GM13976 (cell line): ENCODE data around the gene SLCO1C1.

Experiments
- DNase-seq: peaks from one replicate; pipeline ENCODE4 v3.0.0; 2012; ENCODE audit warnings: low spot score
- CTCF ChIP-seq: IDR thresholded peaks from 2 replicates; pipeline ENCODE4 v1.5.1; 2012; ENCODE audit warnings: borderline replicate concordance, mild to moderate bottlenecking; ENCODE audit not compliant: insufficient read depth; ENCODE audit errors: extremely low read depth, missing control alignments, control extremely low read depth
- in situ Hi-C: fragments of 300-500 bp; cut with MboI; formaldehyde crosslinking; loops from one replicate; pipeline ENCODE4 v1.12.0; 2022; ENCODE audit warnings: low sequenced_read_pairs, mixed read lengths, inconsistent platforms; ENCODE audit not compliant: unreplicated experiment

Gene SLCO1C1

GRCh38 chr12:20695232-20695631 lies at the start of gene SLCO1C1:
Gene SLCO1C1 (plus strand): TSS chr12:20695332. CDS start chr12:20699577, 4,245 bp downstream.
- no peak for TF ChIP-seq CTCF
- no peak for DNase-seq
- in situ Hi-C loops: no loop called here

- peak; percentile 21 for DNase-seq
- no peak for TF ChIP-seq CTCF
- in situ Hi-C loops: no loop called here
Measured at GRCh38 chr12:20646239-20646827, 48.8 kb upstream of the SLCO1C1 start.

- TF ChIP-seq CTCF: no peak
- DNase-seq: no peak
- in situ Hi-C loops: no loop called here
Measured at GRCh38 chr12:20653871-20654270, 41.3 kb upstream of the SLCO1C1 start.

GRCh38 chr12:20656600-20656999 lies 38.5 kb upstream of the SLCO1C1 start:
- DNase-seq: no peak
- in situ Hi-C loops: no loop called here
- no peak for TF ChIP-seq CTCF

GRCh38 chr12:20657496-20657895 lies 37.6 kb upstream of the SLCO1C1 start:
- no peak for DNase-seq
- in situ Hi-C loops: no loop called here
- TF ChIP-seq CTCF: no peak

- TF ChIP-seq CTCF: no peak
- DNase-seq: no peak
- in situ Hi-C loops: no loop called here
Measured at GRCh38 chr12:20681334-20681733, 13.8 kb upstream of the SLCO1C1 start.
